K562 (cell line): ENCODE data around the gene GPN1. TPM values are rescaled to one million over a fixed set of nuclear protein-coding genes. Genes with fewer than 3 reads are reported as not detected.
A peak's percentile ranks its signal among the peaks of the same experiment; 100 is the strongest.

Experiments
- ATF7 ChIP-seq: fragments of 450-650 bp; IDR thresholded peaks from 2 replicates; pipeline ENCODE4 v1.7.1; 2014; ENCODE audit warnings: mild to moderate bottlenecking, moderate library complexity
- BRF1 ChIP-seq: IDR thresholded peaks from 3 replicates; pipeline ENCODE4 v1.6.1; 2011; ENCODE audit warnings: borderline replicate concordance, mild to moderate bottlenecking; ENCODE audit not compliant: insufficient read length; ENCODE audit errors: extremely low read depth
- CHD4 ChIP-seq: fragments of 200-600 bp; sonication (generic); IDR thresholded peaks from 3 replicates; pipeline ENCODE4 v1.6.1; 2012; ENCODE audit warnings: low read depth, mild to moderate bottlenecking, mixed read lengths, low read length, inconsistent platforms; ENCODE audit not compliant: insufficient read depth, insufficient replicate concordance, poor library complexity, severe bottlenecking
- FOXA3 ChIP-seq, 2 experiments: fragments of 450-650 bp in 1 of 2; sonication (generic) in 1 of 2; formaldehyde crosslinking; IDR thresholded peaks in 1 of 2; conservative IDR thresholded peaks in 1 of 2; 2 replicates each; pipeline versions ENCODE4 v1.4.0 to v1.8.0; 2020 to 2022; ENCODE audit warnings: mild to moderate bottlenecking in 2 of 2, missing genetic modification reagents in 1 of 2
- MNT ChIP-seq, 2 experiments: fragments of 450-650 bp; conservative IDR thresholded peaks; 2 replicates each; pipeline ENCODE4 v1.6.1; 2017; ENCODE audit warnings: mild to moderate bottlenecking in 2 of 2, moderate library complexity in 2 of 2
- MXI1 ChIP-seq: IDR thresholded peaks from 2 replicates; pipeline ENCODE4 v1.6.1; 2011; ENCODE audit warnings: low read depth, mild to moderate bottlenecking, improper control_type of control experiment, low read length
- PML ChIP-seq: IDR thresholded peaks from 2 replicates; pipeline ENCODE4 v1.6.1; 2012; ENCODE audit warnings: low read length, inconsistent platforms
- POLR2AphosphoS5 ChIP-seq: IDR thresholded peaks from 2 replicates; pipeline ENCODE4 v1.6.1; 2011; ENCODE audit warnings: mild to moderate bottlenecking, low read depth, low read length, moderate library complexity; ENCODE audit not compliant: control insufficient read depth, insufficient read depth
- RBM34 ChIP-seq: fragments of 200-400 bp; formaldehyde crosslinking; IDR thresholded peaks from 2 replicates; pipeline ENCODE4 v1.6.1; 2018; ENCODE audit warnings: low read length, borderline replicate concordance; ENCODE audit not compliant: insufficient read depth
- RUNX1 ChIP-seq: sonication (generic); IDR thresholded peaks from 2 replicates; pipeline ENCODE4 v1.6.1; 2016; ENCODE audit warnings: antibody characterized with exemption, low read depth
- SMARCE1 ChIP-seq: fragments of 450-650 bp; IDR thresholded peaks from 2 replicates; pipeline ENCODE4 v1.7.1; 2016; ENCODE audit warnings: mild to moderate bottlenecking
- SRSF3 ChIP-seq: fragments of 200-400 bp; formaldehyde crosslinking; IDR thresholded peaks from 2 replicates; pipeline ENCODE4 v1.6.1; 2016; ENCODE audit warnings: mild to moderate bottlenecking, low read length, moderate library complexity; ENCODE audit not compliant: insufficient read depth
- TCF7L2 ChIP-seq: fragments of 150-350 bp; IDR thresholded peaks from 2 replicates; pipeline ENCODE4 v1.6.1; 2016; ENCODE audit warnings: low read depth, mild to moderate bottlenecking, low read length, moderate library complexity
- TFAP4 ChIP-seq: sonication (generic); formaldehyde crosslinking; IDR thresholded peaks from 2 replicates; pipeline ENCODE4 v1.8.0; 2022; ENCODE audit warnings: missing genetic modification reagents, mild to moderate bottlenecking, moderate library complexity, borderline replicate concordance
- ZBTB8A ChIP-seq: fragments of 450-650 bp; IDR thresholded peaks from 2 replicates; pipeline ENCODE4 v1.6.1; 2018; ENCODE audit warnings: mild to moderate bottlenecking, moderate library complexity; ENCODE audit not compliant: partially characterized antibody
- ZFP1 ChIP-seq: fragments of 450-650 bp; formaldehyde crosslinking; IDR thresholded peaks from 2 replicates; pipeline ENCODE4 v1.4.0; 2020; ENCODE audit warnings: mild to moderate bottlenecking, mixed read lengths
- ZNF280A ChIP-seq: fragments of 450-650 bp; IDR thresholded peaks from 2 replicates; pipeline ENCODE4 v1.6.1; 2018; ENCODE audit warnings: mild to moderate bottlenecking, low read depth; ENCODE audit not compliant: partially characterized antibody
- ZNF280B ChIP-seq: fragments of 250-450 bp; sonication (Bioruptor Pico); IDR thresholded peaks from 2 replicates; pipeline ENCODE4 v1.5.1; 2021; ENCODE audit warnings: mild to moderate bottlenecking
- ZNF717 ChIP-seq: fragments of 250-450 bp; sonication (Bioruptor Pico); IDR thresholded peaks from 2 replicates; pipeline ENCODE4 v1.5.0; 2021
- polyA plus RNA-seq, 8 experiments: library from polyadenylated mRNA; depleted of rRNA in 4 of 8; stranded (reverse) in 5 of 8; unstranded in 3 of 8; fragments of >200 nt; fragmentation: Nextera tagmentation in 2 of 8; fragmentation: Illumina TruSeq in 1 of 8; extraction: Ambion mirVana in 2 of 8; extraction: Trizol in 1 of 8; gene quantifications; 2 replicates each; pipeline versions ENCODE4 v1.2.1 to v1.2.3, GENCODE V29; 2011 to 2014; ENCODE audit warnings: inconsistent platforms in 1 of 8, missing spikeins in 1 of 8
- total RNA-seq, 7 experiments: library from RNA; depleted of rRNA in 6 of 7; stranded (reverse); fragments of >200 nt in 6 of 7; fragmentation: Illumina TruSeq in 2 of 7; extraction: Trizol in 2 of 7; gene quantifications; 2 replicates each; pipeline versions ENCODE4 v1.2.1 to v1.2.3, GENCODE V29; 2011 to 2021; ENCODE audit warnings: low replicate concordance in 1 of 7

The GPN1 gene
- total and polyA plus RNA-seq, 9 of the 15 experiments (the other 6 are each of a cell fraction or from before 2014, with no cell fraction given), result 23.4 to 171 (median 48.2) TPM

GRCh38 chr2:27663285-27664153 lies 34.7 kb downstream of the GPN1 start, which contains the start of the genes SLC4A1AP and SUPT7L (continued):
- TF ChIP-seq ZNF280A (no peak), SMARCE1 (no peak; the same call in 1 of the 2 replicates), TCF7L2 (no peak), ATF7 (peak; percentile 93), MXI1 (no peak), SRSF3 (no peak), TFAP4 (CRISPR knock-in tag) (peak; percentile 71), POLR2AphosphoS5 (peak; percentile 64; the same call in 1 of the 2 replicates), ZBTB8A (no peak), FOXA3 (CRISPR knock-in tag; conservative IDR thresholded peaks at IDR 0.05 in 1 of 2, IDR thresholded peaks at IDR 0.05 in 1 of 2) (peak in 1 of 2 experiments; percentile 33; a peak in 1 of 4 replicates), CHD4 (no peak), PML (no peak; the same call in 1 of the 2 replicates), MNT (conservative IDR thresholded peaks at IDR 0.05) (peak; percentile 84 to 93), BRF1 (no peak), RBM34 (no peak), ZFP1 (CRISPR knock-in tag) (no peak), ZNF717 (CRISPR knock-in tag) (peak; percentile 68; the same call in 1 of the 2 replicates), RUNX1 (0 out of 2 replicates have a peak, but pooled peaks have one; percentile 19), ZNF280B (CRISPR knock-in tag) (no peak)
